ENCODE measurements around the gene CD47.

- TF ChIP-seq, protein P1, sequence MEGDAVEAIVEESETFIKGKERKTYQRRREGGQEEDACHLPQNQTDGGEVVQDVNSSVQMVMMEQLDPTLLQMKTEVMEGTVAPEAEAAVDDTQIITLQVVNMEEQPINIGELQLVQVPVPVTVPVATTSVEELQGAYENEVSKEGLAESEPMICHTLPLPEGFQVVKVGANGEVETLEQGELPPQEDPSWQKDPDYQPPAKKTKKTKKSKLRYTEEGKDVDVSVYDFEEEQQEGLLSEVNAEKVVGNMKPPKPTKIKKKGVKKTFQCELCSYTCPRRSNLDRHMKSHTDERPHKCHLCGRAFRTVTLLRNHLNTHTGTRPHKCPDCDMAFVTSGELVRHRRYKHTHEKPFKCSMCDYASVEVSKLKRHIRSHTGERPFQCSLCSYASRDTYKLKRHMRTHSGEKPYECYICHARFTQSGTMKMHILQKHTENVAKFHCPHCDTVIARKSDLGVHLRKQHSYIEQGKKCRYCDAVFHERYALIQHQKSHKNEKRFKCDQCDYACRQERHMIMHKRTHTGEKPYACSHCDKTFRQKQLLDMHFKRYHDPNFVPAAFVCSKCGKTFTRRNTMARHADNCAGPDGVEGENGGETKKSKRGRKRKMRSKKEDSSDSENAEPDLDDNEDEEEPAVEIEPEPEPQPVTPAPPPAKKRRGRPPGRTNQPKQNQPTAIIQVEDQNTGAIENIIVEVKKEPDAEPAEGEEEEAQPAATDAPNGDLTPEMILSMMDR (IDR thresholded peaks at IDR 0.05) = no peak
- TF ChIP-seq POLR2A (IDR thresholded peaks at IDR 0.05) = no peak
These were observed 42.2 kb upstream of the CD47 start for GRCh38 chr3:108133048-108133369.
